ENCODE measurements around the gene PTPN18. TPM values are rescaled to one million over a fixed set of nuclear protein-coding genes. Genes with fewer than 3 reads are reported as not detected.
"Not testable (repeated sequence)": the region's sequence is repeated elsewhere in the genome, so short reads cannot be mapped to it uniquely, and the experiment has no call there.

PTPN18 gene
- total RNA-seq, 1 experiment from 2014 or later = 16.3 TPM

- no CpG with 5 or more reads among the region's 29 CpGs for WGBS (ENCODE audit: extremely low coverage, insufficient read length, low lambda C conversion rate)
- Histone ChIP-seq H3T11ph (ENCODE audit: low read length) (no peak overlapping the region), H3K27me3 (ENCODE audit: insufficient read depth, low read length) (no peaks in the 10 kb centered on the region), H3K4me1 (ENCODE audit: insufficient read depth, low read length) (no peaks in the 10 kb centered on the region), H2BK120ac (ENCODE audit: low read depth, low read length, poor library complexity, severe bottlenecking) (no peak overlapping the region), H2BK5ac (ENCODE audit: insufficient read length, low read length) (no peak overlapping the region), H3K4me2 (ENCODE audit: insufficient read depth, insufficient read length, low read length) (peak overlapping the region; percentile 22), H2BK12ac (ENCODE audit: insufficient read length, low read depth, low read length) (no peak overlapping the region), H2AK5ac (ENCODE audit: insufficient read length, low read length) (no peak overlapping the region), H3K4ac (ENCODE audit: low read depth, low read length) (no peak overlapping the region), H3K79me2 (ENCODE audit: insufficient read depth, low read length) (no peaks in the 10 kb centered on the region), H2BK15ac (ENCODE audit: low read depth, low read length) (no peak overlapping the region), H3K9ac (ENCODE audit: extremely low read depth, insufficient read length, low read length) (no peak overlapping the region), H3K14ac (ENCODE audit: insufficient read depth, low read length) (no peak overlapping the region), H3K27ac (ENCODE audit: insufficient read length, low read depth, low read length) (no peak overlapping the region), H3K9me3 (ENCODE audit: control insufficient read depth, low read depth, low read length) (no peaks in the 10 kb centered on the region), H3K56ac (ENCODE audit: insufficient read length, low read depth, low read length) (no peak overlapping the region), H3K18ac (ENCODE audit: insufficient read length, low read depth, low read length) (no peak overlapping the region), H4K8ac (replicated peaks; ENCODE audit: insufficient read length, low read depth, low read length) (no peak overlapping the region), H2AFZ (ENCODE audit: low read length) (peak overlapping the region; percentile 52), H3K23ac (ENCODE audit: insufficient read length, low read depth, low read length) (no peak overlapping the region), H3K79me1 (ENCODE audit: insufficient read depth, low read depth, low read length, poor library complexity, severe bottlenecking) (no peaks in the 10 kb centered on the region), H4K91ac (ENCODE audit: insufficient read length, low read depth, low read length) (no peak overlapping the region), H4K20me1 (ENCODE audit: control insufficient read depth, insufficient read depth, insufficient read length) (no peaks in the 10 kb centered on the region), H3K23me2 (ENCODE audit: insufficient read length, low read depth, low read length, poor library complexity, severe bottlenecking) (no peaks in the 10 kb centered on the region), H4K5ac (ENCODE audit: insufficient read length, low read depth, low read length) (no peak overlapping the region), H2BK20ac (ENCODE audit: low read depth, low read length, poor library complexity, severe bottlenecking) (no peak overlapping the region)
- peak; percentile 79 for DNase-seq
- TF ChIP-seq CTCF (conservative IDR thresholded peaks at IDR 0.05) = peak; percentile 98; the same call in 2 of the 3 replicates
- Mint-ChIP-seq H3K9me3 (no peaks in the 10 kb centered on the region; a peak in 2 of 5 replicates), H3K27ac (peak overlapping the region in 1 of 3 experiments; percentile 44; a peak in 1 of 7 replicates), H3K27me3 (ENCODE audit: low read depth) (peaks cover 44% of the 10 kb centered on the region), H3K4me3 (peak overlapping the region; percentile 66 to 68), H3K4me1 (peaks cover 17 to 20% of the 10 kb centered on the region in 2 experiments), H3K36me3 (ENCODE audit: insufficient read depth in 1 of 3, low read depth in 3 of 3) (peaks cover 0 to 3% (median under 1%) of the 10 kb centered on the region in 3 experiments; a peak in 2 of 7 replicates)
Observed at GRCh38 chr2:130332271-130333073, 23.4 kb upstream of the PTPN18 start.

GRCh38 chr2:130333253-130333652 lies 22.6 kb upstream of the PTPN18 start:
- not testable (repeated sequence) for H3K9me3 ChIP-seq (ENCODE audit: control insufficient read depth, low read depth, low read length); H3K79me1 ChIP-seq (ENCODE audit: insufficient read depth, low read depth, low read length, poor library complexity, severe bottlenecking); H3K23me2 ChIP-seq (ENCODE audit: insufficient read length, low read depth, low read length, poor library complexity, severe bottlenecking); H3K9ac ChIP-seq (ENCODE audit: extremely low read depth, insufficient read length, low read length); H3K4me1 ChIP-seq (ENCODE audit: insufficient read depth, low read length); H2BK20ac ChIP-seq (ENCODE audit: low read depth, low read length, poor library complexity, severe bottlenecking); H3K27me3 ChIP-seq (ENCODE audit: insufficient read depth, low read length); H2AFZ ChIP-seq (ENCODE audit: low read length); H3K27ac Mint-ChIP-seq; DNase-seq; H2BK12ac ChIP-seq (ENCODE audit: insufficient read length, low read depth, low read length); H4K20me1 ChIP-seq (ENCODE audit: control insufficient read depth, insufficient read depth, insufficient read length); H4K91ac ChIP-seq (ENCODE audit: insufficient read length, low read depth, low read length); H3K56ac ChIP-seq (ENCODE audit: insufficient read length, low read depth, low read length); H3K4me2 ChIP-seq (ENCODE audit: insufficient read depth, insufficient read length, low read length); H4K8ac ChIP-seq (replicated peaks; ENCODE audit: insufficient read length, low read depth, low read length); H3K9me3 Mint-ChIP-seq; H3T11ph ChIP-seq (ENCODE audit: low read length); H3K36me3 Mint-ChIP-seq (ENCODE audit: insufficient read depth in 1 of 3, low read depth in 3 of 3); H2BK15ac ChIP-seq (ENCODE audit: low read depth, low read length); H3K14ac ChIP-seq (ENCODE audit: insufficient read depth, low read length); H3K18ac ChIP-seq (ENCODE audit: insufficient read length, low read depth, low read length); H2BK120ac ChIP-seq (ENCODE audit: low read depth, low read length, poor library complexity, severe bottlenecking); H3K27ac ChIP-seq (ENCODE audit: insufficient read length, low read depth, low read length); H3K23ac ChIP-seq (ENCODE audit: insufficient read length, low read depth, low read length); H2AK5ac ChIP-seq (ENCODE audit: insufficient read length, low read length); H3K79me2 ChIP-seq (ENCODE audit: insufficient read depth, low read length); H2BK5ac ChIP-seq (ENCODE audit: insufficient read length, low read length); H3K4ac ChIP-seq (ENCODE audit: low read depth, low read length); H4K5ac ChIP-seq (ENCODE audit: insufficient read length, low read depth, low read length); H3K4me3 Mint-ChIP-seq
- H3K27me3 Mint-ChIP-seq (ENCODE audit: low read depth) = peaks cover 39% of the 10 kb centered on the region
- peaks cover 19 to 22% of the 10 kb centered on the region in 2 experiments for H3K4me1 Mint-ChIP-seq
- WGBS (ENCODE audit: extremely low coverage, insufficient read length, low lambda C conversion rate) = no CpG with 5 or more reads among the region's 8 CpGs
